PC-9 (cell line): Measurements from ENCODE around the gene CASKIN1. TPM values are rescaled to one million over a fixed set of nuclear protein-coding genes. Genes with fewer than 3 reads are reported as not detected.
"Not testable (repeated sequence)": the region's sequence is repeated elsewhere in the genome, so short reads cannot be mapped to it uniquely, and the experiment has no call there.

ENCODE experiments used
- BruUV-seq: library from RNA; stranded (reverse); fragments of 400-500 nt; replicated peaks from 2 replicates; lab custom pipeline; 2021; lab: Mats Ljungman, UMichigan
- CTCF ChIA-PET: fragments of 300-600 bp; sonication (Branson Sonifier 250); formaldehyde crosslinking; loops from one replicate; lab custom pipeline; 2022; ENCODE audit warnings: antibody characterized with exemption; lab: Charles Lee
- POLR2A ChIA-PET: fragments of 300-600 bp; sonication (Branson Sonifier 250); formaldehyde crosslinking; loops from one replicate; lab custom pipeline; 2022; ENCODE audit warnings: antibody characterized with exemption; ENCODE audit not compliant: unreplicated experiment; lab: Charles Lee
- DNase-seq, 2 experiments: peaks; one replicate each; pipeline versions ENCODE4 v3.0.0 to v3.0.0-alpha.2; 2015 to 2022; ENCODE audit warnings: mixed read lengths in 1 of 2
- H2AFZ ChIP-seq: fragments of 200-600 bp; sonication (generic); 2 replicates; pipeline ENCODE4 v1.8.1; 2017; ENCODE audit warnings: antibody characterized with exemption
- H3F3A ChIP-seq: fragments of 200-600 bp; sonication (generic); 2 replicates; pipeline ENCODE4 v1.8.1; 2017; ENCODE audit warnings: antibody characterized with exemption, mild to moderate bottlenecking, low read depth; ENCODE audit not compliant: insufficient read depth
- H3K27ac ChIP-seq: fragments of 200-600 bp; sonication (generic); 2 replicates; pipeline ENCODE4 v1.6.1; 2016; ENCODE audit warnings: mixed run types
- H3K27me3 ChIP-seq: fragments of 200-600 bp; sonication (generic); 2 replicates; pipeline ENCODE4 v1.6.1; 2016; ENCODE audit warnings: low read depth, mixed run types; ENCODE audit not compliant: insufficient read depth
- H3K36me3 ChIP-seq: fragments of 200-600 bp; sonication (generic); 2 replicates; pipeline ENCODE4 v1.6.1; 2016; ENCODE audit warnings: low read depth, mixed run types
- H3K4me1 ChIP-seq: fragments of 200-600 bp; sonication (generic); replicated peaks from 2 replicates; pipeline ENCODE4 v1.6.1; 2016; ENCODE audit warnings: mixed run types; ENCODE audit not compliant: insufficient read depth
- H3K4me2 ChIP-seq: fragments of 200-600 bp; sonication (generic); 2 replicates; pipeline ENCODE4 v1.6.1; 2017; ENCODE audit warnings: mixed run types
- H3K4me3 ChIP-seq: fragments of 200-600 bp; sonication (generic); 2 replicates; pipeline ENCODE4 v1.6.1; 2016; ENCODE audit warnings: mixed run types
- H3K79me2 ChIP-seq: fragments of 200-600 bp; sonication (generic); 2 replicates; pipeline ENCODE4 v1.6.1; 2017; ENCODE audit warnings: low read depth, mixed run types
- H3K9me2 ChIP-seq: fragments of 200-600 bp; sonication (generic); 2 replicates; pipeline ENCODE4 v1.8.1; 2017; ENCODE audit warnings: mild to moderate bottlenecking; ENCODE audit not compliant: insufficient read depth
- H3K9me3 ChIP-seq: fragments of 200-600 bp; sonication (generic); 2 replicates; pipeline ENCODE4 v1.8.1; 2016; ENCODE audit warnings: low read depth; ENCODE audit not compliant: insufficient read depth
- H4K20me1 ChIP-seq: fragments of 200-600 bp; sonication (generic); 2 replicates; pipeline ENCODE4 v1.8.1; 2017; ENCODE audit not compliant: insufficient read depth
- EZH2 ChIP-seq: fragments of 200-600 bp; sonication (generic); IDR thresholded peaks from 2 replicates; pipeline ENCODE4 v1.8.0; 2017; ENCODE audit warnings: antibody characterized with exemption, low read depth
- intact Hi-C: fragments of 100-400 bp; cut with micrococcal nuclease; formaldehyde crosslinking; loops from one replicate; pipeline ENCODE4 v1.10.0; 2022; ENCODE audit not compliant: unreplicated experiment
- total RNA-seq: library from RNA; stranded (reverse); gene quantifications from 2 replicates; pipeline ENCODE4 v1.2.3, GENCODE V29; 2021
- TF ChIP-seq, protein P1 (sequence below): fragments of 200-600 bp; sonication (generic); conservative IDR thresholded peaks from 2 replicates; pipeline ENCODE4 v1.6.1; 2017; ENCODE audit warnings: mixed run types, antibody characterized with exemption, mild to moderate bottlenecking, moderate library complexity

CASKIN1 gene
- total RNA-seq, 1 experiment from 2014 or later: 2.1 TPM

DNA sequence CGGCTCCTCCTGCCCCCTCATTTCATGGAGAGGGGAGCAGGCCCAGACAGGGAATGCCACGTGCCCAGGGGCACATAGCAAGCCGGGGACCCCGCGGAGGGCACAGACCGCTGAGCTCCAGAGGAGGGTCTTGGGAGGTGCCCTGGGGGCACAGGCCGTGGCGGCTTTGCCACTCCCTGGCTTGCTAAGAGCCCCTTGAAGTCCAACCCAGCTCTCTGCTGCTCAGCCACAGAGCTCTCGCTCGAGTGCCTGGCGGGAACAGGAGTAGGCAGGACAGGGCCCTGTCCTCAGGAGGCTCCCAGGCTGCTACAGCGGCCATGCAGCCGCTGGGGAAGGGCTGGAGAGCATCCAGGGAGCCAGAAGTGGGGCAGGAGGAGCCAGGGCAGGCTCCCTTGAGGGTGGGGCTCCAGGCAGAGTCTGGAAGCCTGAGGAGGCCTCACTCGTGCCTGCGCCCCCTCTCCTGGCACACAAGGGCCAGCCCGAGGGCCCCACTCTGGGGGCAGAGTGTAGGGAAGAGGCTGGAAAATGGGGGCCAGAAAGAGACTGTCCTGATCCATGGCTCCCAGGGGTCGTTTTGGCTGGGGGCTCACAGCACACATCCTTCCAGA is 52.4 kb downstream of the CASKIN1 start:
- H3K4me3 ChIP-seq: no peak overlapping the region
- no peak for DNase-seq
- no peaks in the 10 kb centered on the region for H3K36me3 ChIP-seq
- H3F3A ChIP-seq: peaks cover 20% of the 10 kb centered on the region
- peaks cover 13% of the 10 kb centered on the region for H3K4me1 ChIP-seq
- H3K79me2 ChIP-seq: no peaks in the 10 kb centered on the region
- no peaks in the 10 kb centered on the region for H3K27me3 ChIP-seq
- ChIA-PET POLR2A (interaction anchor here (0.7 kb wide), 1 partner anchor 453 kb away, joined by 6 read pairs; no protein-coding TSS in a partner anchor), CTCF (no interaction called here)
- H3K9me2 ChIP-seq: no peaks in the 10 kb centered on the region
- no peak overlapping the region for H3K4me2 ChIP-seq
- no peaks in the 10 kb centered on the region for H4K20me1 ChIP-seq
- BruUV-seq: no TSS peak
- H3K27ac ChIP-seq: no peak overlapping the region
- H3K9me3 ChIP-seq: no peaks in the 10 kb centered on the region
- TF ChIP-seq, protein P1, sequence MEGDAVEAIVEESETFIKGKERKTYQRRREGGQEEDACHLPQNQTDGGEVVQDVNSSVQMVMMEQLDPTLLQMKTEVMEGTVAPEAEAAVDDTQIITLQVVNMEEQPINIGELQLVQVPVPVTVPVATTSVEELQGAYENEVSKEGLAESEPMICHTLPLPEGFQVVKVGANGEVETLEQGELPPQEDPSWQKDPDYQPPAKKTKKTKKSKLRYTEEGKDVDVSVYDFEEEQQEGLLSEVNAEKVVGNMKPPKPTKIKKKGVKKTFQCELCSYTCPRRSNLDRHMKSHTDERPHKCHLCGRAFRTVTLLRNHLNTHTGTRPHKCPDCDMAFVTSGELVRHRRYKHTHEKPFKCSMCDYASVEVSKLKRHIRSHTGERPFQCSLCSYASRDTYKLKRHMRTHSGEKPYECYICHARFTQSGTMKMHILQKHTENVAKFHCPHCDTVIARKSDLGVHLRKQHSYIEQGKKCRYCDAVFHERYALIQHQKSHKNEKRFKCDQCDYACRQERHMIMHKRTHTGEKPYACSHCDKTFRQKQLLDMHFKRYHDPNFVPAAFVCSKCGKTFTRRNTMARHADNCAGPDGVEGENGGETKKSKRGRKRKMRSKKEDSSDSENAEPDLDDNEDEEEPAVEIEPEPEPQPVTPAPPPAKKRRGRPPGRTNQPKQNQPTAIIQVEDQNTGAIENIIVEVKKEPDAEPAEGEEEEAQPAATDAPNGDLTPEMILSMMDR: no peak
- no peak for TF ChIP-seq EZH2
- intact Hi-C loops: loop anchor here (5.0 to 10.0 kb wide), 2 partner anchors 162 to 279 kb away; partner anchors contain the start of genes GFER and NOXO1
- H2AFZ ChIP-seq: no peak overlapping the region

DNA sequence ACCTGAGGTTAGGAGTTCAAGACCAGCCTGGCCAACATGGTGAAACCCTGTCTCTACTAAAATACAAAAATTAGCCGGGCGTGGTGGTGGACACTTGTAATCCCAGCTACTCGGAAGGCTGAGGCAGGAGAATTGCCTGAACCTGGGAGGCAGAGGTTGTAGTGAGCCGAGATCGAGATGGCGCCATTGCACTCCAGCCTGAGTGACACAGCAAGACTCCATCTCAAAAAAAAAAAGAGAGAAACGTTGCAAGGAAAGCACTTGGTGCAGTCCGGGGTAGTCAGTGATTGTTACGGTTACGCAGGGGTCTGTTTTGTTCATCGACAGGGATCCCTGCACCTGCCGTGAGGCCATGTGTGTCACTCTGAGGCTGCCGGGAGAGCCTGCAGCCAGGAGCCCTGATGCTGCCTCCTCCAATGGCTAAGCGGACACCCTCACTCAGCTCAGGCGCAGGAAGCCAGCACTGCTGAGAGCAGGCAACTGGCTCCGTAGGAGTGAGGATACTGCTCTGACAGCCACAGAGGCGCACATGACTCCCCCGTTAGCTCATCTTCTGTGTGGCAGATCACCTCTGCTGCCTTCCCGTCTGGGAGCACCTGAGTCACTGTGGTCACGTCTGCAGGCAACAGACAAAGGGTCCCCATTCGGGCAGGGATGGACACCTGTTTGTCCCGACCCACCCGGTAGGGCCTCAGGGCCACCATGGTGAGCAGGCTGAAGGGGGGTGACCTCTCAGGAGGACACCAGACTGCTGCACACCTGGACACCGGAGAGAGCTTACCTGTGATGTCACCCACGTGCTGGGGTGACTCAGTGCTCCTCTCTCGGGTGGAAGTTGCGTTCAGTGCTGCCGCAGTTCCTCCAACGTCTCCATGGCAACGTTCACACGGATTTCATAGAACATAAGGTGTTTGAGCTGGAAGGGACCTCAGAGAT is 53.2 kb downstream of the CASKIN1 start:
- ChIA-PET CTCF (interaction anchor here (0.7 kb wide), 1 partner anchor 85 kb away, joined by 8 read pairs; no protein-coding TSS in a partner anchor), POLR2A (interaction anchor here (0.7 kb wide), 2 partner anchors 79 to 454 kb away, joined by 6 to 11 read pairs; no protein-coding TSS in a partner anchor)
- Histone ChIP-seq H3K36me3 (no peaks in the 10 kb centered on the region), H3K4me3 (no peak overlapping the region), H3K27me3 (no peaks in the 10 kb centered on the region), H3K4me1 (peaks cover 13% of the 10 kb centered on the region), H3K9me3 (no peaks in the 10 kb centered on the region), H3F3A (peaks cover 18% of the 10 kb centered on the region), H4K20me1 (no peaks in the 10 kb centered on the region), H3K79me2 (no peaks in the 10 kb centered on the region), H2AFZ (no peak overlapping the region), H3K4me2 (no peak overlapping the region), H3K9me2 (no peaks in the 10 kb centered on the region), H3K27ac (no peak overlapping the region)
- peak in 1 of 2 experiments; percentile 51 for DNase-seq
- TF ChIP-seq EZH2: no peak
- TF ChIP-seq, protein P1: no peak
- intact Hi-C loops: loop anchor here (5.0 to 10.0 kb wide), 2 partner anchors 161 to 278 kb away; partner anchors contain the start of genes GFER and NOXO1
- no TSS peak for BruUV-seq

DNA sequence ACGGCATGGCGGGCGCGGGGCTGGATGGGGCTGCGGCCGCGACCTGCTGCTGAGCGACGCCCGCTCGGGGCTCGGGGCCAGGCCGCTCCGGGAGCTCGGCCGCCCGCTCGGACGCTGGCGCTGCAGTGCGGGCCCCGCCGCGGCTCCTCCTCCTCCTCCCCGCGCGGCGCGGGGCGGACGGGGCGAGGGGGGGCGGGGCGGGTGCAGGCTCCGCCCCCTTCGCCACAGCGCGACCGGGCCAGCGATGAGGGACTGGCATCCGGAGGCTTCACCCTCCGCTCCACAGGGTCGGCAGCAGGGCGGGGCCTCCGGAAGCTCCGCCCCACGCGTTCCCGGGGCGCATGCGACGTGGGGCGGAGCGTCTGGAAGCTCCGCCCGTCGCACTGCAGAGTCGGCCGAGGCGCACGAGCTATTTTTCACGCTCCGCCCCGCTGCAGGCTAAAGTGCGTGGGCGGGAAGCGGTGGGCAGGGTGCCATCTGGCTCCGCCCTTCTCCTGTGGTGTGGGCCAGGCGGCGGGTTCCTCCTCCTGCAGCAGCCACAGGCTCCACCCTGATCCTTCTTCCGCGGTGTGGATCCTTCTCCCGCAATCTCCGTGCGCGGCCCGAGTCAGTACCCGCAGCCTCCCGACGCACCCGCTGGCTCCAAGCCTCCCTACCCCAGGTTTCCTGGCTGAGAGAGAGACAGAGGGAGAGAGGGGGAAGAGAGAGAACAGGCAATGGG is 60.5 kb downstream of the CASKIN1 start, which contains the start of gene PKD1:
PKD1 (minus strand) TSS at position 129 of the 721 bp plus-strand sequence. CDS start 209 bp downstream, outside the sequence.
- H3K9me3 ChIP-seq, H3F3A ChIP-seq, H2AFZ ChIP-seq, H3K27ac ChIP-seq, intact Hi-C loops, H3K79me2 ChIP-seq, H3K27me3 ChIP-seq, H3K4me1 ChIP-seq, H3K36me3 ChIP-seq, H3K9me2 ChIP-seq, BruUV-seq, H4K20me1 ChIP-seq: not testable (repeated sequence)
- ChIA-PET CTCF (interaction anchor here (0.7 to 1.2 kb wide), 2 partner anchors 10 to 115 kb away, joined by 3 to 4 read pairs; partner anchors contain the start of gene ECI1), POLR2A (interaction anchor here (0.6 kb wide), 1 partner anchor 19 kb away, joined by 11 read pairs; the partner anchor contains the start of gene TRAF7)
- peak within 1 kb of the TSS; percentile 67 for H3K4me2 ChIP-seq
- DNase-seq: peak; percentile 72 to 99
- peak within 1 kb of the TSS; percentile 61; the same call in 1 of the 2 replicates for H3K4me3 ChIP-seq

DNA sequence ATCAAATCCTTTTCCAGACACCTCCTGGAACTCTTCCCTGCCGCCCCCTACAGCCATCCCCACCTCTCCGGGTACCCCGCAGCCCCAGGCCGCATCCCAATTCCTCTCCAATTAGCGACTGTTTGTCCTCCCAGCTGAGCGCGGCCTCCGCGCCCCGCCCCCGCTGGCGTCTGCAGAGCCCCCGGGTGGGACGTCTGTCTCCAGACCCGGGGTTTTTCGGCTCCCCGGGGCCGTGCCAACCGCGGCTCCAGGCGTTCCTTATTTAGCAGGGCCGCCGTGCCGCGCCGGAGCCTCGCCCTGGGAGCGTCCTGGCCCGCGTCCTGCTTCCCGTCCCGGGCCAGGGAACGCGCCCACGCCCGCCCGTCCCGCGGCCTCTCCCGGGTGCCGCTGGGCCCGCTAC is 61.3 kb downstream of the CASKIN1 start:
- CTCF ChIA-PET, BruUV-seq, H3K27ac ChIP-seq, H4K20me1 ChIP-seq, H3K36me3 ChIP-seq, POLR2A ChIA-PET, H3K79me2 ChIP-seq, H3K9me2 ChIP-seq, H3K4me1 ChIP-seq, DNase-seq, H2AFZ ChIP-seq, H3F3A ChIP-seq, H3K27me3 ChIP-seq, H3K9me3 ChIP-seq, intact Hi-C loops: not testable (repeated sequence)
- H3K4me2 ChIP-seq: peak overlapping the region; percentile 61
- H3K4me3 ChIP-seq: peak overlapping the region; percentile 61; the same call in 1 of the 2 replicates

DNA sequence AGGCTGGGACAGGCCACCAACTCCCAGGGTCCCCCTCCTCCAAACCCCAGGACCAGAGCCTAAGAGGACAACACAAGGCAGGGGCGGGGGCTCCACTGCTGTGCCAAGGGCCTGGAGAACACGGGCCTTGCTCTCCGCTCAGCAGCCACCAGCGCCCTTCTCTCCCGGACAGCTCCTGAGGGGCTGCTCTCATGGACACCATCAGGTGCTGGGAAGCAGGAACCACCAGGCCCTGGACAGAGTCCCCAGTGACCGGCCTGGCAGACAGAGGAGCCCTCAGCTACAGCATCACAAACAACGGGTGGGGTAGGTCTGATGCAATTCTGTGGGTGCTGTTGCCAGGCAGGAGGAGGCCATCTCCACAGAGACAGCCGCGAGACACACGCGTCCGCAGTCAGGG is 62.6 kb downstream of the CASKIN1 start:
- H3K36me3 ChIP-seq, H3K9me2 ChIP-seq, H3K27ac ChIP-seq, DNase-seq, H4K20me1 ChIP-seq, H3K4me1 ChIP-seq, H3K4me3 ChIP-seq, H3K79me2 ChIP-seq, H3K4me2 ChIP-seq, H3K9me3 ChIP-seq, H3F3A ChIP-seq, CTCF ChIA-PET, H3K27me3 ChIP-seq, intact Hi-C loops, POLR2A ChIA-PET, H2AFZ ChIP-seq: not testable (repeated sequence)
- TSS peak; percentile 31 for BruUV-seq
